Testis (tissue), 2 donors: Measurements from ENCODE around the gene DNAH6.

Source experiments
- CTCF ChIP-seq, 3 experiments: fragments of 450-650 bp in 2 of 3; fragments of 200-600 bp in 1 of 3; sonication (generic) in 1 of 3; IDR thresholded peaks; one replicate each; pipeline ENCODE4 v1.5.1; 2016 to 2019; ENCODE audit warnings: antibody characterized with exemption in 3 of 3, mild to moderate bottlenecking in 2 of 3, moderate library complexity in 1 of 3
- POLR2A ChIP-seq: fragments of 450-650 bp; IDR thresholded peaks from one replicate; pipeline ENCODE4 v1.6.1; 2017; ENCODE audit warnings: antibody characterized with exemption, mild to moderate bottlenecking, moderate library complexity

GRCh38 chr2:84546551-84546950 lies 30.3 kb downstream of the DNAH6 start:
- TF ChIP-seq CTCF (IDR thresholded peaks at IDR 0.05), result no peak
- no peak for TF ChIP-seq POLR2A
